Measurements from ENCODE around the gene FGF1.

DNA sequence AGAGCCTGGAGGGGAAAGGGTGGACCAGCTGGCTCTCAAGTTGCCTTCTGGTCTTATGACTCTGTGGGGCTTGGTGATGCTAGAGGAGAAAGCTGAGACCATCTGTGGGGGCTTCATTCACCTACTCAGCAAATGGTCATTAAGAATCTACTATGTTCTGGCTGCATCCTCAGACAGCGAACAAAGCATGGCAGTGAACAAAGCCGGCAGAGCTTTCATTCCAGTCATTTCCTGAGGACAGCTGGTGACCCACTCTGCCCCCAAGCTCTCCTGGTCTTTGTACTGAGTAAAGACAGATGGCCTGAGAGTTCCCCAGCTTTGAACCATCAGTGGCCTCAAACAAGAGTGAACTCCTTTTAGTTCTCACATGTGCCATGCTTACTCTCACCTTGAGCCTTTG lies 48.0 kb downstream of the FGF1 start:
- no peak for TF ChIP-seq NFRKB (IDR thresholded peaks at IDR 0.05)
- no peak for TF ChIP-seq FOXK2 (IDR thresholded peaks at IDR 0.05)
- no peak for TF ChIP-seq ELF4 (IDR thresholded peaks at IDR 0.05)
